IMR-90 (cell line): ENCODE measurements around the gene PRRC2B. TPM values are rescaled to one million over a fixed set of nuclear protein-coding genes. Genes with fewer than 3 reads are reported as not detected.

ENCODE experiments used
- ATAC-seq: fragments of 200-7000 bp; cut with Tn5 transposase; 2 replicates; pipeline ENCODE4 v1.9.1; 2020; ENCODE audit warnings: low read depth, mild to moderate bottlenecking, moderate library complexity
- BruUV-seq: library from RNA; stranded (reverse); fragments of 400-500 nt; replicated peaks from 2 replicates; lab custom pipeline; 2021; lab: Mats Ljungman, UMichigan
- CTCF ChIA-PET: fragments of 300-600 bp; formaldehyde crosslinking; extraction: SDS; loops from one replicate; lab custom pipeline; 2021; ENCODE audit warnings: antibody characterized with exemption; lab: Yijun Ruan, JAX
- POLR2A ChIA-PET: fragments of 300-600 bp; sonication (Branson Sonifier 250); formaldehyde crosslinking; loops from one replicate; lab custom pipeline; 2022; ENCODE audit warnings: antibody characterized with exemption; ENCODE audit not compliant: unreplicated experiment; lab: Charles Lee
- DNase-seq: peaks from one replicate; pipeline ENCODE4 v3.0.0; 2013
- H2AFZ ChIP-seq: replicated peaks from 2 replicates; pipeline ENCODE3; 2013; ENCODE audit warnings: low read length, mild to moderate bottlenecking; ENCODE audit not compliant: poor library complexity
- H2AK5ac ChIP-seq: 2 replicates; pipeline ENCODE4 v1.6.1; 2013; ENCODE audit warnings: low read depth, low read length, inconsistent platforms
- H2AK9ac ChIP-seq: replicated peaks from 2 replicates; pipeline ENCODE3; 2013; ENCODE audit warnings: mild to moderate bottlenecking, low read depth, low read length, moderate library complexity; ENCODE audit not compliant: poor library complexity
- H2BK120ac ChIP-seq: 2 replicates; pipeline ENCODE4 v1.6.1; 2013; ENCODE audit warnings: low read depth, low read length, inconsistent platforms
- H2BK15ac ChIP-seq: 3 replicates; pipeline ENCODE4 v1.6.1; 2013; ENCODE audit warnings: low read depth, low read length, inconsistent platforms
- H2BK20ac ChIP-seq: 2 replicates; pipeline ENCODE4 v1.6.1; 2013; ENCODE audit warnings: low read depth, mild to moderate bottlenecking, inconsistent platforms, low read length, moderate library complexity
- H2BK5ac ChIP-seq: 2 replicates; pipeline ENCODE4 v1.6.1; 2013; ENCODE audit warnings: mild to moderate bottlenecking, low read depth, low read length, inconsistent platforms; ENCODE audit not compliant: poor library complexity, severe bottlenecking
- H3K14ac ChIP-seq: replicated peaks from 2 replicates; pipeline ENCODE4 v1.6.1; 2013; ENCODE audit warnings: low read depth, low read length, inconsistent platforms
- H3K18ac ChIP-seq: 2 replicates; pipeline ENCODE4 v1.6.1; 2013; ENCODE audit warnings: low read depth, low read length, control low read depth
- H3K23ac ChIP-seq: 2 replicates; pipeline ENCODE4 v1.6.1; 2013; ENCODE audit warnings: low read depth, low read length, inconsistent platforms
- H3K27ac ChIP-seq: 2 replicates; pipeline ENCODE4 v1.5.1; 2013; ENCODE audit warnings: mild to moderate bottlenecking, control low read depth, low read length; ENCODE audit not compliant: insufficient read depth
- H3K27me3 ChIP-seq: 2 replicates; pipeline ENCODE4 v1.6.1; 2013; ENCODE audit warnings: low read length; ENCODE audit not compliant: control insufficient read depth, insufficient read depth
- H3K36me3 ChIP-seq: 2 replicates; pipeline ENCODE4 v1.6.1; 2013; ENCODE audit warnings: low read length, mixed read lengths; ENCODE audit not compliant: control insufficient read depth, insufficient read depth
- H3K4ac ChIP-seq: 2 replicates; pipeline ENCODE4 v1.6.1; 2013; ENCODE audit warnings: low read depth, low read length, inconsistent platforms
- H3K4me1 ChIP-seq: 2 replicates; pipeline ENCODE4 v1.6.1; 2013; ENCODE audit warnings: low read length, mixed read lengths; ENCODE audit not compliant: control insufficient read depth, insufficient read depth
- H3K4me2 ChIP-seq: 2 replicates; pipeline ENCODE4 v1.6.1; 2013; ENCODE audit warnings: low read depth, mild to moderate bottlenecking, control low read depth, low read length, moderate library complexity
- H3K4me3 ChIP-seq: 2 replicates; pipeline ENCODE4 v1.5.1; 2013; ENCODE audit warnings: low read depth, mild to moderate bottlenecking, control low read depth, low read length, moderate library complexity; ENCODE audit not compliant: insufficient read depth
- H3K56ac ChIP-seq: 2 replicates; pipeline ENCODE4 v1.6.1; 2013; ENCODE audit warnings: low read length, inconsistent platforms; ENCODE audit not compliant: insufficient read depth; ENCODE audit errors: extremely low read depth
- H3K79me1 ChIP-seq, 2 experiments: 2 replicates each; pipeline ENCODE4 v1.6.1; 2013; ENCODE audit warnings: low read length in 2 of 2, inconsistent platforms in 1 of 2, low read depth in 1 of 2
- H3K9ac ChIP-seq: 2 replicates; pipeline ENCODE4 v1.6.1; 2013; ENCODE audit warnings: low read depth, low read length, control low read depth
- H3K9me1 ChIP-seq: 2 replicates; pipeline ENCODE4 v1.6.1; 2013; ENCODE audit warnings: low read length, inconsistent platforms; ENCODE audit not compliant: insufficient read depth
- H3K9me3 ChIP-seq: 2 replicates; pipeline ENCODE4 v1.6.1; 2013; ENCODE audit warnings: low read length; ENCODE audit not compliant: control insufficient read depth, insufficient read depth
- H4K20me1 ChIP-seq: 2 replicates; pipeline ENCODE4 v1.6.1; 2013; ENCODE audit warnings: low read length, inconsistent platforms; ENCODE audit not compliant: insufficient read depth
- H4K5ac ChIP-seq: 2 replicates; pipeline ENCODE4 v1.6.1; 2013; ENCODE audit warnings: mild to moderate bottlenecking, low read depth, low read length, control low read depth
- H4K8ac ChIP-seq, 2 experiments: 2 replicates each; pipeline ENCODE4 v1.6.1; 2013; ENCODE audit warnings: low read depth in 2 of 2, low read length in 2 of 2, control low read depth in 1 of 2, inconsistent platforms in 1 of 2
- H4K91ac ChIP-seq: 2 replicates; pipeline ENCODE4 v1.6.1; 2013; ENCODE audit warnings: low read depth, low read length, inconsistent platforms; ENCODE audit not compliant: insufficient read depth
- BHLHE40 ChIP-seq: fragments of 150-350 bp; IDR thresholded peaks from 2 replicates; pipeline ENCODE4 v1.6.1; 2016; ENCODE audit warnings: mild to moderate bottlenecking, low read depth, low read length
- CHD1 ChIP-seq: IDR thresholded peaks from 2 replicates; pipeline ENCODE4 v1.6.1; 2012; ENCODE audit warnings: low read depth, low read length, improper control_type of control experiment
- CTCF ChIP-seq: conservative IDR thresholded peaks from 2 replicates; pipeline ENCODE4 v1.5.1; 2012; ENCODE audit warnings: mild to moderate bottlenecking, low read depth, low read length, improper control_type of control experiment
- ELK1 ChIP-seq: fragments of 150-350 bp; IDR thresholded peaks from 2 replicates; pipeline ENCODE4 v1.6.1; 2016; ENCODE audit warnings: low read depth, mild to moderate bottlenecking, low read length, moderate library complexity, borderline replicate concordance
- FOS ChIP-seq: fragments of 150-350 bp; IDR thresholded peaks from 2 replicates; pipeline ENCODE4 v1.6.1; 2016; ENCODE audit warnings: low read depth, low read length
- MAFK ChIP-seq: IDR thresholded peaks from 2 replicates; pipeline ENCODE4 v1.6.1; 2012; ENCODE audit warnings: low read depth, low read length, improper control_type of control experiment
- MAZ ChIP-seq: IDR thresholded peaks from 2 replicates; pipeline ENCODE4 v1.6.1; 2012; ENCODE audit warnings: low read depth, mild to moderate bottlenecking, low read length, improper control_type of control experiment, moderate library complexity, borderline replicate concordance
- MXI1 ChIP-seq: IDR thresholded peaks from 2 replicates; pipeline ENCODE4 v1.6.1; 2012; ENCODE audit warnings: low read depth, mild to moderate bottlenecking, low read length, moderate library complexity, borderline replicate concordance
- NFE2L2 ChIP-seq: fragments of 150-350 bp; IDR thresholded peaks from 2 replicates; pipeline ENCODE4 v1.6.1; 2016; ENCODE audit warnings: low read depth, mild to moderate bottlenecking, low read length
- POLR2A ChIP-seq: IDR thresholded peaks from 2 replicates; pipeline ENCODE4 v1.6.1; 2012; ENCODE audit warnings: mild to moderate bottlenecking, low read depth, low read length
- RAD21 ChIP-seq: IDR thresholded peaks from 2 replicates; pipeline ENCODE4 v1.6.1; 2012; ENCODE audit warnings: low read length, improper control_type of control experiment
- RCOR1 ChIP-seq: IDR thresholded peaks from 2 replicates; pipeline ENCODE4 v1.6.1; 2012; ENCODE audit warnings: mild to moderate bottlenecking, low read length, improper control_type of control experiment; ENCODE audit not compliant: insufficient replicate concordance
- RFX5 ChIP-seq: IDR thresholded peaks from 2 replicates; pipeline ENCODE4 v1.8.0; 2012; ENCODE audit warnings: low read depth, mild to moderate bottlenecking, low read length, moderate library complexity
- SMC3 ChIP-seq: fragments of 150-350 bp; IDR thresholded peaks from 2 replicates; pipeline ENCODE4 v1.6.1; 2016; ENCODE audit warnings: low read depth, mild to moderate bottlenecking, antibody characterized with exemption, low read length, moderate library complexity
- USF2 ChIP-seq: fragments of 150-350 bp; IDR thresholded peaks from 2 replicates; pipeline ENCODE4 v1.6.1; 2017; ENCODE audit warnings: mild to moderate bottlenecking, antibody characterized with exemption, low read length, low read depth
- WGBS, 2 experiments: methylation state at CpG; one replicate each; pipeline versions ENCODE4 v1.1.5 to v1.1.7; 2013; ENCODE audit warnings: missing lambda C conversion rate in 2 of 2; ENCODE audit not compliant: insufficient read length in 1 of 2; ENCODE audit errors: extremely low coverage in 2 of 2; 5-methylcytosine and 5-hydroxymethylcytosine counted together
- dilution Hi-C: fragments of 300-500 bp; cut with HindIII; formaldehyde crosslinking; loops from one replicate; pipeline ENCODE4 v1.14.3; 2018; ENCODE audit warnings: low sequenced_read_pairs; ENCODE audit not compliant: unreplicated experiment
- in situ Hi-C: fragments of 300-500 bp; cut with MboI; formaldehyde crosslinking; loops from 3 replicates; pipeline ENCODE4 v1.14.3; 2019; ENCODE audit warnings: low sequenced_read_pairs, inconsistent platforms, mixed read lengths
- intact Hi-C: fragments of 100-400 bp; cut with micrococcal nuclease; formaldehyde crosslinking; loops from 2 replicates; pipeline ENCODE4 v1.10.0; 2022
- polyA plus RNA-seq, 3 experiments: library from polyadenylated mRNA; depleted of rRNA; stranded (reverse); fragments of >200 nt; gene quantifications; 2 replicates each; pipeline ENCODE4 v1.2.3, GENCODE V29; 2012; ENCODE audit warnings: low replicate concordance in 1 of 3
- total RNA-seq: library from RNA; depleted of rRNA; stranded (reverse); fragments of >200 nt; gene quantifications from 2 replicates; pipeline ENCODE4 v1.2.3, GENCODE V29; 2012

The PRRC2B gene
- total and polyA plus RNA-seq, 2 of the 4 experiments (the other 2 are of a cell fraction) = 19.4 to 39.1 TPM

- no peak for TF ChIP-seq RAD21
- no peak for TF ChIP-seq USF2
- no peak for TF ChIP-seq MAZ
- no peak for TF ChIP-seq BHLHE40
- TF ChIP-seq SMC3 = no peak
- TF ChIP-seq RFX5 = no peak
- no peak for TF ChIP-seq ELK1
- TF ChIP-seq NFE2L2 = no peak
- TF ChIP-seq RCOR1 = no peak
- no peak for TF ChIP-seq MXI1
- TF ChIP-seq CTCF = no peak
- no peak for TF ChIP-seq CHD1
- TF ChIP-seq MAFK = no peak
- no peak for TF ChIP-seq FOS
- no peak for TF ChIP-seq POLR2A
- H4K20me1 ChIP-seq = peaks cover 15% of the 10 kb centered on the region
- no peak overlapping the region for H2BK120ac ChIP-seq
- no peaks in the 10 kb centered on the region for H3K27me3 ChIP-seq
- intact Hi-C loops (no loop called here), in situ Hi-C loops (no loop called here), dilution Hi-C loops (no loop called here)
- WGBS, 2 experiments = 96% methylated on average over 8 of the region's 12 CpGs; no CpG with 5 or more reads in 1 of the 2 experiments
- DNase-seq (no peak), ATAC-seq (no peak)
- H3K56ac ChIP-seq = no peak overlapping the region
- ChIA-PET CTCF (no interaction called here), POLR2A (no interaction called here)
- H2BK20ac ChIP-seq = no peak overlapping the region
- no peak overlapping the region for H3K9ac ChIP-seq
- no peaks in the 10 kb centered on the region for H3K9me3 ChIP-seq
- H2AK5ac ChIP-seq = no peak overlapping the region
- H2BK15ac ChIP-seq = no peak overlapping the region
- H3K4me1 ChIP-seq = no peaks in the 10 kb centered on the region
- H3K79me1 ChIP-seq = peaks cover 32 to 56% of the 10 kb centered on the region in 2 experiments
- no peak overlapping the region for H3K4me2 ChIP-seq
- no peak overlapping the region for H3K23ac ChIP-seq
- H4K91ac ChIP-seq = no peak overlapping the region
- no peak overlapping the region for H3K4ac ChIP-seq
- no peak overlapping the region for H3K18ac ChIP-seq
- no peak overlapping the region for H4K8ac ChIP-seq
- BruUV-seq = no TSS peak
- H2AK9ac ChIP-seq = no peak overlapping the region
- no peak overlapping the region for H2BK5ac ChIP-seq
- H3K4me3 ChIP-seq = no peak overlapping the region
- H3K14ac ChIP-seq = no peak overlapping the region
- H3K36me3 ChIP-seq = peaks cover 90% of the 10 kb centered on the region
- H3K27ac ChIP-seq = no peak overlapping the region
- H3K9me1 ChIP-seq = no peaks in the 10 kb centered on the region
- H4K5ac ChIP-seq = no peak overlapping the region
- no peak overlapping the region for H2AFZ ChIP-seq
These were observed 91.3 kb downstream of the PRRC2B start for GRCh38 chr9:131485206-131485605.
